GM12878 (cell line): ENCODE data around the gene DSE. TPM values are rescaled to one million over a fixed set of nuclear protein-coding genes. Genes with fewer than 3 reads are reported as not detected.
A peak's percentile ranks its signal among the peaks of the same experiment; 100 is the strongest.

ENCODE experiments used
- CEBPB ChIP-seq, 2 experiments: fragments of 150-350 bp in 1 of 2; IDR thresholded peaks; 2 replicates each; pipeline ENCODE4 v1.6.1; 2012 to 2014; ENCODE audit warnings: low read depth in 2 of 2, low read length in 2 of 2, borderline replicate concordance in 1 of 2, inconsistent platforms in 1 of 2
- IRF4 ChIP-seq: IDR thresholded peaks from 2 replicates; pipeline ENCODE4 v1.6.1; 2011; ENCODE audit warnings: low read depth, low read length
- MYC ChIP-seq: IDR thresholded peaks from 2 replicates; pipeline ENCODE4 v1.6.1; 2011; ENCODE audit warnings: mild to moderate bottlenecking, low read length, moderate library complexity, inconsistent platforms; ENCODE audit not compliant: insufficient read depth, insufficient replicate concordance, insufficient read length, severe bottlenecking
- PML ChIP-seq: IDR thresholded peaks from 2 replicates; pipeline ENCODE4 v1.6.1; 2012; ENCODE audit warnings: low read length, inconsistent platforms
- POU2F2 ChIP-seq: IDR thresholded peaks from 3 replicates; pipeline ENCODE4 v1.6.1; 2011; ENCODE audit warnings: low read depth, mild to moderate bottlenecking, low read length, borderline replicate concordance
- RELB ChIP-seq: fragments of 450-650 bp; IDR thresholded peaks from 2 replicates; pipeline ENCODE4 v1.6.1; 2017; ENCODE audit warnings: low read depth, mild to moderate bottlenecking, moderate library complexity
- SRF ChIP-seq, 2 experiments: IDR thresholded peaks; 2 replicates each; pipeline ENCODE4 v1.6.1; 2011; ENCODE audit warnings: low read depth in 2 of 2, low read length in 2 of 2, mild to moderate bottlenecking in 1 of 2, moderate library complexity in 1 of 2
- TBL1XR1 ChIP-seq: IDR thresholded peaks from 2 replicates; pipeline ENCODE4 v1.6.1; 2012; ENCODE audit warnings: low read depth, low read length, improper control_type of control experiment
- ZNF274 ChIP-seq: IDR thresholded peaks from one replicate; pipeline ENCODE4 v1.8.0; 2011; ENCODE audit not compliant: insufficient read length, insufficient read depth
- polyA plus RNA-seq, 11 experiments: library from polyadenylated mRNA; depleted of rRNA in 4 of 11; unstranded in 6 of 11; stranded (reverse) in 5 of 11; fragments of >200 nt; fragmentation: Nextera tagmentation in 4 of 11; fragmentation: Illumina TruSeq in 1 of 11; extraction: Ambion mirVana in 4 of 11; extraction: Trizol in 1 of 11; gene quantifications; 1 replicate in 1 of 11; 2 replicates in 10 of 11; pipeline versions ENCODE4 v1.2.1 to v1.2.3, GENCODE V29; 2011 to 2016; ENCODE audit warnings: inconsistent platforms in 2 of 11, missing spikeins in 2 of 11, low read depth in 1 of 11
- total RNA-seq, 4 experiments: library from RNA; depleted of rRNA in 3 of 4; stranded (reverse); fragments of >200 nt in 3 of 4; fragmentation: Illumina TruSeq in 1 of 4; extraction: Trizol in 1 of 4; gene quantifications; 2 replicates each; pipeline versions ENCODE4 v1.2.1 to v1.2.3, GENCODE V29; 2013 to 2021

DSE gene
- total and polyA plus RNA-seq, 10 of the 15 experiments (the other 5 are each of a cell fraction or from before 2014, with no cell fraction given), result 12.6 to 76.4 (median 43.0) TPM

GRCh38 chr6:116369540-116369939, 1.2 kb upstream of the DSE start (continued):
- peak; percentile 89; the same call in 1 of the 3 replicates for TF ChIP-seq POU2F2
- peak in 1 of 2 experiments; percentile 39; a peak in 1 of 4 replicates for TF ChIP-seq CEBPB (IDR thresholded peaks at IDR 0.05; ENCODE audit: borderline replicate concordance in 1 of 2, low read depth in 2 of 2, low read length in 2 of 2)
- no peak for TF ChIP-seq TBL1XR1
- peak in 1 of 2 experiments; percentile 75; a peak in 2 of 4 replicates for TF ChIP-seq SRF (IDR thresholded peaks at IDR 0.05; ENCODE audit: low read depth in 2 of 2, low read length in 2 of 2)
- no peak for TF ChIP-seq PML
- TF ChIP-seq IRF4, result no peak
- TF ChIP-seq RELB, result peak; percentile 52; the same call in 1 of the 2 replicates
- no peak for TF ChIP-seq ZNF274
- no peak for TF ChIP-seq MYC
